ENCODE data around the gene PJVK. TPM values are rescaled to one million over a fixed set of nuclear protein-coding genes. Genes with fewer than 3 reads are reported as not detected.

PJVK gene
- polyA plus RNA-seq, 1 donor from 2014 or later = 5.5 TPM

DNA sequence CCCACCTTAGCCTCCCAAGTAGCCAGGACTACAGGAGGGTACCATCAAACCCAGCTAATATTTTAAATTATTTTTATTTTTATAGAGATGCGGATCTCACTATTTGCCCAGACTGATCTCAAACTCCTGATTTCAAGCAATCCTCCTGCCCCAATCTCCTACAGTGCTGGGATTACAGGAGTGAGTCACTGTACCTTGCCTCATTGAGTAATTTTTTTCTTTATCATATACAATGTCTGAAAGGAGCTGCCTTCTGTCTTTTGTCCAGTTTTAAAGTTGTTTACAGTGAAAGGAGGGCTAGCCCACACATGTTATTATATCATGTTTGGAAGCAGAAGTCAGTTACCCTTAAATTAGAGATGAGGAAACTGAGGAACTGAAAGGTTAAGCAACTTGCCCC lies 32.8 kb upstream of the PJVK start:
- H3F3A ChIP-seq (ENCODE audit: insufficient read depth, low read length, poor library complexity, severe bottlenecking) = no peaks in the 10 kb centered on the region
- no peak overlapping the region for H3K4me2 ChIP-seq (ENCODE audit: low read length)
- no peaks in the 10 kb centered on the region for H3K27me3 ChIP-seq (ENCODE audit: insufficient read depth, low read depth, low read length)
- H3K9me2 ChIP-seq (ENCODE audit: insufficient read depth, low read length) = no peaks in the 10 kb centered on the region
- no peak overlapping the region for H3K4me3 ChIP-seq (ENCODE audit: low read length)
- H3K79me2 ChIP-seq (replicated peaks; ENCODE audit: insufficient read depth, low read length) = no peaks in the 10 kb centered on the region
- no peak overlapping the region for H3K27ac ChIP-seq (ENCODE audit: low read length)
- no peak for TF ChIP-seq EP300 (conservative IDR thresholded peaks at IDR 0.05; ENCODE audit: poor library complexity, severe bottlenecking)
- TF ChIP-seq MXI1 (conservative IDR thresholded peaks at IDR 0.05; ENCODE audit: poor library complexity, severe bottlenecking) = no peak
- TF ChIP-seq SMC3 (conservative IDR thresholded peaks at IDR 0.05; ENCODE audit: poor library complexity) = no peak
- no peak for TF ChIP-seq POLR2AphosphoS5 (IDR thresholded peaks at IDR 0.05)
- no peak for TF ChIP-seq EZH2 (IDR thresholded peaks at IDR 0.05; ENCODE audit: borderline replicate concordance, insufficient read depth, low read length, poor library complexity, severe bottlenecking)
- no peak for TF ChIP-seq RAD21 (conservative IDR thresholded peaks at IDR 0.05)
- TF ChIP-seq, protein P1, sequence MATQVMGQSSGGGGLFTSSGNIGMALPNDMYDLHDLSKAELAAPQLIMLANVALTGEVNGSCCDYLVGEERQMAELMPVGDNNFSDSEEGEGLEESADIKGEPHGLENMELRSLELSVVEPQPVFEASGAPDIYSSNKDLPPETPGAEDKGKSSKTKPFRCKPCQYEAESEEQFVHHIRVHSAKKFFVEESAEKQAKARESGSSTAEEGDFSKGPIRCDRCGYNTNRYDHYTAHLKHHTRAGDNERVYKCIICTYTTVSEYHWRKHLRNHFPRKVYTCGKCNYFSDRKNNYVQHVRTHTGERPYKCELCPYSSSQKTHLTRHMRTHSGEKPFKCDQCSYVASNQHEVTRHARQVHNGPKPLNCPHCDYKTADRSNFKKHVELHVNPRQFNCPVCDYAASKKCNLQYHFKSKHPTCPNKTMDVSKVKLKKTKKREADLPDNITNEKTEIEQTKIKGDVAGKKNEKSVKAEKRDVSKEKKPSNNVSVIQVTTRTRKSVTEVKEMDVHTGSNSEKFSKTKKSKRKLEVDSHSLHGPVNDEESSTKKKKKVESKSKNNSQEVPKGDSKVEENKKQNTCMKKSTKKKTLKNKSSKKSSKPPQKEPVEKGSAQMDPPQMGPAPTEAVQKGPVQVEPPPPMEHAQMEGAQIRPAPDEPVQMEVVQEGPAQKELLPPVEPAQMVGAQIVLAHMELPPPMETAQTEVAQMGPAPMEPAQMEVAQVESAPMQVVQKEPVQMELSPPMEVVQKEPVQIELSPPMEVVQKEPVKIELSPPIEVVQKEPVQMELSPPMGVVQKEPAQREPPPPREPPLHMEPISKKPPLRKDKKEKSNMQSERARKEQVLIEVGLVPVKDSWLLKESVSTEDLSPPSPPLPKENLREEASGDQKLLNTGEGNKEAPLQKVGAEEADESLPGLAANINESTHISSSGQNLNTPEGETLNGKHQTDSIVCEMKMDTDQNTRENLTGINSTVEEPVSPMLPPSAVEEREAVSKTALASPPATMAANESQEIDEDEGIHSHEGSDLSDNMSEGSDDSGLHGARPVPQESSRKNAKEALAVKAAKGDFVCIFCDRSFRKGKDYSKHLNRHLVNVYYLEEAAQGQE (IDR thresholded peaks at IDR 0.05; ENCODE audit: borderline replicate concordance) = no peak
- TF ChIP-seq TAF1 (IDR thresholded peaks at IDR 0.05; ENCODE audit: low read depth) = no peak
- TF ChIP-seq, protein P2, sequence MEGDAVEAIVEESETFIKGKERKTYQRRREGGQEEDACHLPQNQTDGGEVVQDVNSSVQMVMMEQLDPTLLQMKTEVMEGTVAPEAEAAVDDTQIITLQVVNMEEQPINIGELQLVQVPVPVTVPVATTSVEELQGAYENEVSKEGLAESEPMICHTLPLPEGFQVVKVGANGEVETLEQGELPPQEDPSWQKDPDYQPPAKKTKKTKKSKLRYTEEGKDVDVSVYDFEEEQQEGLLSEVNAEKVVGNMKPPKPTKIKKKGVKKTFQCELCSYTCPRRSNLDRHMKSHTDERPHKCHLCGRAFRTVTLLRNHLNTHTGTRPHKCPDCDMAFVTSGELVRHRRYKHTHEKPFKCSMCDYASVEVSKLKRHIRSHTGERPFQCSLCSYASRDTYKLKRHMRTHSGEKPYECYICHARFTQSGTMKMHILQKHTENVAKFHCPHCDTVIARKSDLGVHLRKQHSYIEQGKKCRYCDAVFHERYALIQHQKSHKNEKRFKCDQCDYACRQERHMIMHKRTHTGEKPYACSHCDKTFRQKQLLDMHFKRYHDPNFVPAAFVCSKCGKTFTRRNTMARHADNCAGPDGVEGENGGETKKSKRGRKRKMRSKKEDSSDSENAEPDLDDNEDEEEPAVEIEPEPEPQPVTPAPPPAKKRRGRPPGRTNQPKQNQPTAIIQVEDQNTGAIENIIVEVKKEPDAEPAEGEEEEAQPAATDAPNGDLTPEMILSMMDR (IDR thresholded peaks at IDR 0.05; ENCODE audit: poor library complexity, severe bottlenecking) = no peak
- no peaks in the 10 kb centered on the region for H3K9me3 ChIP-seq (ENCODE audit: low read length)
- no peak overlapping the region for H2AFZ ChIP-seq (ENCODE audit: low read depth, low read length)
- H4K20me1 ChIP-seq (ENCODE audit: insufficient read depth) = no peaks in the 10 kb centered on the region
- no peaks in the 10 kb centered on the region for H3K36me3 ChIP-seq (ENCODE audit: insufficient read depth, low read length)
- H3K9ac ChIP-seq (ENCODE audit: low read length) = no peak overlapping the region

DNA sequence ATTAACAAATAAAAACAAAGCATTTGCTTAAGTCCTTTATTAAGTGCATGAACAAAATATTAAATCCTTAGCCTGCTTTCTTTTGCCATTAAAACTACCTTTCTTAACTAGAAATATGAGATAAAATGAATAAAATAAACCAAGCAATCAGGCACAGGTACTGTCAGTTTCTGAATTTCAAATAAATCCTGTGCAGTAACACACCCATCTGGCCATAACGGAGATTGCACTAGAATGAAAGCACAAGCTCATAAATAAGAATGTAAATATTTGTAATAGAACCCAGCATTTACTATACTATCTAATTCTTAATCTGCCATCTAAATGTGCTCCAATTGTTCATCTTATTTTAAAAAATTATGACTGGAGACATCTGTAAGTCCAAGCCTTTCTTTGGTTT lies 32.1 kb upstream of the PJVK start:
- Histone ChIP-seq H3K9me3 (ENCODE audit: low read length) (no peaks in the 10 kb centered on the region), H3K4me3 (ENCODE audit: low read length) (no peak overlapping the region)

More for the DNA sequence above, 32.1 kb upstream of the PJVK start:
- Histone ChIP-seq H3K9ac (ENCODE audit: low read length) (no peak overlapping the region), H3K79me2 (replicated peaks; ENCODE audit: insufficient read depth, low read length) (no peaks in the 10 kb centered on the region), H3K27ac (ENCODE audit: low read length) (no peak overlapping the region), H2AFZ (ENCODE audit: low read depth, low read length) (no peak overlapping the region), H3K9me2 (ENCODE audit: insufficient read depth, low read length) (no peaks in the 10 kb centered on the region), H3K27me3 (ENCODE audit: insufficient read depth, low read depth, low read length) (no peaks in the 10 kb centered on the region), H3F3A (ENCODE audit: insufficient read depth, low read length, poor library complexity, severe bottlenecking) (no peaks in the 10 kb centered on the region), H3K4me2 (ENCODE audit: low read length) (no peak overlapping the region), H3K36me3 (ENCODE audit: insufficient read depth, low read length) (no peaks in the 10 kb centered on the region), H4K20me1 (ENCODE audit: insufficient read depth) (no peaks in the 10 kb centered on the region)
- TF ChIP-seq, protein P1 (IDR thresholded peaks at IDR 0.05; ENCODE audit: borderline replicate concordance) = no peak
- TF ChIP-seq RAD21 (conservative IDR thresholded peaks at IDR 0.05) = peak; percentile 79
- TF ChIP-seq, protein P2 (IDR thresholded peaks at IDR 0.05; ENCODE audit: poor library complexity, severe bottlenecking) = peak; percentile 74
- peak; percentile 79 for TF ChIP-seq SMC3 (conservative IDR thresholded peaks at IDR 0.05; ENCODE audit: poor library complexity)

Data from neural cell (in vitro differentiated cells).